Trophoblast cell (in vitro differentiated cells and primary cell): ENCODE data around the gene CFC1.
"Not testable (repeated sequence)": the region's sequence is repeated elsewhere in the genome, so short reads cannot be mapped to it uniquely, and the experiment has no call there.

ENCODE experiments used
- DNase-seq, 2 donors: peaks; one replicate each; pipeline ENCODE4 v3.0.0-alpha.2; 2016
- H2AFZ ChIP-seq: 2 replicates; pipeline ENCODE4 v1.6.1; 2013; ENCODE audit warnings: low read length, moderate library complexity, mild to moderate bottlenecking; ENCODE audit not compliant: insufficient read depth, poor library complexity
- H2AK5ac ChIP-seq: 2 replicates; pipeline ENCODE4 v1.6.1; 2013; ENCODE audit warnings: mild to moderate bottlenecking, low read length
- H2BK120ac ChIP-seq: 2 replicates; pipeline ENCODE4 v1.6.1; 2013; ENCODE audit warnings: low read length, mild to moderate bottlenecking, moderate library complexity; ENCODE audit not compliant: insufficient read depth, poor library complexity
- H2BK12ac ChIP-seq: 2 replicates; pipeline ENCODE4 v1.6.1; 2013; ENCODE audit warnings: mild to moderate bottlenecking, low read length, moderate library complexity
- H2BK5ac ChIP-seq: 2 replicates; pipeline ENCODE4 v1.6.1; 2013; ENCODE audit warnings: low read length, low read depth, moderate library complexity, mild to moderate bottlenecking; ENCODE audit not compliant: poor library complexity
- H3K14ac ChIP-seq: 2 replicates; pipeline ENCODE4 v1.6.1; 2013; ENCODE audit warnings: mild to moderate bottlenecking, low read length
- H3K18ac ChIP-seq: 2 replicates; pipeline ENCODE4 v1.6.1; 2013; ENCODE audit warnings: mild to moderate bottlenecking, low read length
- H3K23ac ChIP-seq: 2 replicates; pipeline ENCODE4 v1.6.1; 2013; ENCODE audit warnings: low read length
- H3K27ac ChIP-seq: 2 replicates; pipeline ENCODE4 v1.5.1; 2013; ENCODE audit warnings: low read depth, mild to moderate bottlenecking, inconsistent platforms, low read length, moderate library complexity
- H3K27me3 ChIP-seq: 2 replicates; pipeline ENCODE4 v1.6.1; 2013; ENCODE audit warnings: inconsistent platforms, mild to moderate bottlenecking, low read length, moderate library complexity; ENCODE audit not compliant: insufficient read depth
- H3K36me3 ChIP-seq, 2 experiments: 1 replicate in 1 of 2; 2 replicates in 1 of 2; pipeline ENCODE4 v1.6.1; 2013; ENCODE audit warnings: low read length in 2 of 2, mild to moderate bottlenecking in 2 of 2, moderate library complexity in 1 of 2; ENCODE audit not compliant: insufficient read depth in 2 of 2, control insufficient read depth in 1 of 2
- H3K4ac ChIP-seq: 2 replicates; pipeline ENCODE4 v1.6.1; 2013; ENCODE audit warnings: low read depth, mild to moderate bottlenecking, low read length, moderate library complexity
- H3K4me1 ChIP-seq, 2 experiments: 1 replicate in 1 of 2; 2 replicates in 1 of 2; pipeline ENCODE4 v1.6.1; 2013; ENCODE audit warnings: low read length in 2 of 2, mild to moderate bottlenecking in 2 of 2, moderate library complexity in 1 of 2; ENCODE audit not compliant: insufficient read depth in 2 of 2, control insufficient read depth in 1 of 2
- H3K4me2 ChIP-seq: 2 replicates; pipeline ENCODE4 v1.6.1; 2013; ENCODE audit warnings: inconsistent platforms, mild to moderate bottlenecking, low read length, moderate library complexity
- H3K4me3 ChIP-seq: 2 replicates; pipeline ENCODE4 v1.5.1; 2013; ENCODE audit warnings: mild to moderate bottlenecking, low read depth, low read length, inconsistent platforms
- H3K79me1 ChIP-seq: one replicate; pipeline ENCODE4 v1.6.1; 2013; ENCODE audit warnings: low read length
- H3K79me2 ChIP-seq: 2 replicates; pipeline ENCODE4 v1.6.1; 2013; ENCODE audit warnings: low read length, mild to moderate bottlenecking; ENCODE audit not compliant: control insufficient read depth, insufficient read depth, poor library complexity
- H3K9ac ChIP-seq: 2 replicates; pipeline ENCODE4 v1.6.1; 2013; ENCODE audit warnings: mild to moderate bottlenecking, low read length
- H3K9me3 ChIP-seq: 2 replicates; pipeline ENCODE4 v1.6.1; 2013; ENCODE audit warnings: low read depth, mild to moderate bottlenecking, control low read depth, inconsistent platforms, low read length; ENCODE audit not compliant: insufficient read depth
- H4K12ac ChIP-seq: 2 replicates; pipeline ENCODE4 v1.6.1; 2013; ENCODE audit warnings: low read depth, mild to moderate bottlenecking, low read length, moderate library complexity
- H4K8ac ChIP-seq: 2 replicates; pipeline ENCODE4 v1.6.1; 2013; ENCODE audit warnings: low read depth, mild to moderate bottlenecking, low read length, moderate library complexity
- H4K91ac ChIP-seq: one replicate; pipeline ENCODE4 v1.6.1; 2013; ENCODE audit warnings: low read depth, mild to moderate bottlenecking, low read length, moderate library complexity
- WGBS: extraction: QIAGEN DNeasy Blood & Tissue Kit; methylation state at CpG from one replicate; pipeline ENCODE4 v1.1.7; 2013; ENCODE audit warnings: missing lambda C conversion rate; ENCODE audit not compliant: insufficient read length, insufficient coverage; ENCODE audit errors: extremely low coverage; 5-methylcytosine and 5-hydroxymethylcytosine counted together

Gene CFC1

GRCh38 chr2:130611140-130611539 lies 11.8 kb upstream of the CFC1 start, which contains the start of gene POTEJ:
TSS of gene POTEJ (plus strand) at chr2:130611440. CDS start at chr2:130611533, 93 bp downstream.
- not testable (repeated sequence) for H3K27ac ChIP-seq, H4K91ac ChIP-seq, DNase-seq, H3K79me2 ChIP-seq, H3K79me1 ChIP-seq, H3K36me3 ChIP-seq, H3K4me1 ChIP-seq, H2BK120ac ChIP-seq, H2BK12ac ChIP-seq, H3K18ac ChIP-seq, H3K23ac ChIP-seq, H2AFZ ChIP-seq, H3K4ac ChIP-seq, H2BK5ac ChIP-seq, H3K9me3 ChIP-seq, H3K4me3 ChIP-seq, H3K27me3 ChIP-seq, H3K9ac ChIP-seq, H3K14ac ChIP-seq, H4K8ac ChIP-seq, H3K4me2 ChIP-seq, H4K12ac ChIP-seq, H2AK5ac ChIP-seq
- WGBS, result no CpG with 5 or more reads among the region's 13 CpGs

- not testable (repeated sequence) for H2BK12ac ChIP-seq, H3K4me2 ChIP-seq, H3K23ac ChIP-seq, H3K4me3 ChIP-seq, H3K18ac ChIP-seq, H3K27ac ChIP-seq, H2BK120ac ChIP-seq, H3K79me2 ChIP-seq, H3K27me3 ChIP-seq, H2AFZ ChIP-seq, H3K14ac ChIP-seq, H3K9me3 ChIP-seq, H4K8ac ChIP-seq, H3K9ac ChIP-seq, H3K4me1 ChIP-seq, H2AK5ac ChIP-seq, H2BK5ac ChIP-seq, H3K79me1 ChIP-seq, H4K91ac ChIP-seq, H3K4ac ChIP-seq, H4K12ac ChIP-seq, H3K36me3 ChIP-seq
- peak in 1 of 2 donors; percentile 0 for DNase-seq
- no CpG with 5 or more reads among the region's 15 CpGs for WGBS
Measured at GRCh38 chr2:130610486-130610885, 11.1 kb upstream of the CFC1 start.

GRCh38 chr2:130609002-130609920 lies 9.9 kb upstream of the CFC1 start:
- H3K79me2 ChIP-seq, H3K4ac ChIP-seq, H3K4me2 ChIP-seq, H3K9ac ChIP-seq, H4K91ac ChIP-seq, H4K12ac ChIP-seq, H2BK120ac ChIP-seq, H3K4me3 ChIP-seq, H3K27ac ChIP-seq, H2AK5ac ChIP-seq, H3K27me3 ChIP-seq, DNase-seq, H2BK12ac ChIP-seq, H3K79me1 ChIP-seq, H2BK5ac ChIP-seq, H3K23ac ChIP-seq, H4K8ac ChIP-seq, H3K14ac ChIP-seq, H3K9me3 ChIP-seq, H3K4me1 ChIP-seq, H3K18ac ChIP-seq, H2AFZ ChIP-seq, H3K36me3 ChIP-seq: not testable (repeated sequence)
- WGBS, result no CpG with 5 or more reads among the region's 28 CpGs

- H2AFZ ChIP-seq, H3K23ac ChIP-seq, H2BK5ac ChIP-seq, H3K36me3 ChIP-seq, H3K4me3 ChIP-seq, H2BK120ac ChIP-seq, H3K4ac ChIP-seq, DNase-seq, H4K8ac ChIP-seq, H2BK12ac ChIP-seq, H4K91ac ChIP-seq, H2AK5ac ChIP-seq, H3K9me3 ChIP-seq, H3K14ac ChIP-seq, H3K4me1 ChIP-seq, H3K27ac ChIP-seq, H3K9ac ChIP-seq, H3K79me1 ChIP-seq, H4K12ac ChIP-seq, H3K27me3 ChIP-seq, H3K18ac ChIP-seq, H3K79me2 ChIP-seq, H3K4me2 ChIP-seq: not testable (repeated sequence)
- no CpG with 5 or more reads among the region's 17 CpGs for WGBS
Measured at GRCh38 chr2:130608276-130609001, 9.1 kb upstream of the CFC1 start.
